Endothelial cell (in vitro differentiated cells): ENCODE data around the gene BCKDHA. TPM values are rescaled to one million over a fixed set of nuclear protein-coding genes. Genes with fewer than 3 reads are reported as not detected.

Experiments
- DNase-seq: peaks from one replicate; pipeline ENCODE4 v3.0.0; 2021; ENCODE audit warnings: low spot score
- H3K27ac Mint-ChIP-seq: one replicate; pipeline ENCODE4 v1.8.0; 2021; ENCODE audit warnings: mixed read lengths, inconsistent platforms; ENCODE audit not compliant: unreplicated experiment
- H3K27me3 Mint-ChIP-seq: one replicate; pipeline ENCODE4 v1.8.0; 2021; ENCODE audit warnings: mild to moderate bottlenecking, moderate library complexity, mixed read lengths, inconsistent platforms; ENCODE audit not compliant: unreplicated experiment
- H3K36me3 Mint-ChIP-seq: one replicate; pipeline ENCODE4 v1.8.0; 2021; ENCODE audit warnings: mild to moderate bottlenecking, low read depth, mixed read lengths, inconsistent platforms; ENCODE audit not compliant: unreplicated experiment
- H3K4me1 Mint-ChIP-seq: one replicate; pipeline ENCODE4 v1.8.0; 2021; ENCODE audit warnings: mild to moderate bottlenecking, mixed read lengths, inconsistent platforms; ENCODE audit not compliant: unreplicated experiment
- H3K4me3 Mint-ChIP-seq: one replicate; pipeline ENCODE4 v1.8.0; 2021; ENCODE audit warnings: mild to moderate bottlenecking, mixed read lengths, inconsistent platforms; ENCODE audit not compliant: unreplicated experiment
- H3K9me3 Mint-ChIP-seq: one replicate; pipeline ENCODE4 v1.8.0; 2021; ENCODE audit warnings: mixed read lengths, inconsistent platforms; ENCODE audit not compliant: unreplicated experiment
- total RNA-seq: library from RNA; stranded (reverse); fragmentation: NEBNext Ultra II Directional; extraction: Animal tissue kit (Norgen Biotek cat#: 25700); gene quantifications from one replicate; pipeline ENCODE4 v1.2.1, GENCODE V29; 2021; ENCODE audit not compliant: unreplicated experiment
- TF ChIP-seq, protein P1 (sequence below): fragments of 200-600 bp; sonication (generic); IDR thresholded peaks from one replicate; pipeline ENCODE4 v1.5.0; 2021; ENCODE audit warnings: antibody characterized with exemption; ENCODE audit not compliant: unreplicated experiment

Gene BCKDHA
- total RNA-seq, 1 donor from 2014 or later: 25.0 TPM

DNA sequence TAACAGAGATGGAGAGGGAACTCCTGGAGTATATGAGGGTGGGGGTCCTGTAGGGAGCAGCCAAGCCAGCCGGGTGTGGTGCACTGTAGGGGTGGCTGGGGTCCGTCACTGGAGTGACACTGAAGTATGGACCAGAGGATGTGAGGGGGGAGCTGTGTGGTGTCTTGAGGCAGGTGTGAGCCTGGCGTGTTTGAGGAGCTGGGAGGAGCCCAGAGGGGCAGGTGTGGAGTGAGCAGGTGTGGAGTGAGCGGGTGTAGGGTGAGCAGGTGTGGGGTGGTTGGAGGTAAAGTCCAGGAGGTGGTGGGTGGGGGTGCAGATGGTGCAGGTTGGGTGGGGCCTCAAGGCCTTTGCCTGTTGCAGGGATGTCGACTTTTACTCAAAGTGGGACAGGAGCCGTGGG lies 23.7 kb downstream of the BCKDHA start:
- TF ChIP-seq, protein P1, sequence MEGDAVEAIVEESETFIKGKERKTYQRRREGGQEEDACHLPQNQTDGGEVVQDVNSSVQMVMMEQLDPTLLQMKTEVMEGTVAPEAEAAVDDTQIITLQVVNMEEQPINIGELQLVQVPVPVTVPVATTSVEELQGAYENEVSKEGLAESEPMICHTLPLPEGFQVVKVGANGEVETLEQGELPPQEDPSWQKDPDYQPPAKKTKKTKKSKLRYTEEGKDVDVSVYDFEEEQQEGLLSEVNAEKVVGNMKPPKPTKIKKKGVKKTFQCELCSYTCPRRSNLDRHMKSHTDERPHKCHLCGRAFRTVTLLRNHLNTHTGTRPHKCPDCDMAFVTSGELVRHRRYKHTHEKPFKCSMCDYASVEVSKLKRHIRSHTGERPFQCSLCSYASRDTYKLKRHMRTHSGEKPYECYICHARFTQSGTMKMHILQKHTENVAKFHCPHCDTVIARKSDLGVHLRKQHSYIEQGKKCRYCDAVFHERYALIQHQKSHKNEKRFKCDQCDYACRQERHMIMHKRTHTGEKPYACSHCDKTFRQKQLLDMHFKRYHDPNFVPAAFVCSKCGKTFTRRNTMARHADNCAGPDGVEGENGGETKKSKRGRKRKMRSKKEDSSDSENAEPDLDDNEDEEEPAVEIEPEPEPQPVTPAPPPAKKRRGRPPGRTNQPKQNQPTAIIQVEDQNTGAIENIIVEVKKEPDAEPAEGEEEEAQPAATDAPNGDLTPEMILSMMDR: no peak
- Mint-ChIP-seq H3K27ac (no peak overlapping the region), H3K4me3 (peak overlapping the region; percentile 47)

DNA sequence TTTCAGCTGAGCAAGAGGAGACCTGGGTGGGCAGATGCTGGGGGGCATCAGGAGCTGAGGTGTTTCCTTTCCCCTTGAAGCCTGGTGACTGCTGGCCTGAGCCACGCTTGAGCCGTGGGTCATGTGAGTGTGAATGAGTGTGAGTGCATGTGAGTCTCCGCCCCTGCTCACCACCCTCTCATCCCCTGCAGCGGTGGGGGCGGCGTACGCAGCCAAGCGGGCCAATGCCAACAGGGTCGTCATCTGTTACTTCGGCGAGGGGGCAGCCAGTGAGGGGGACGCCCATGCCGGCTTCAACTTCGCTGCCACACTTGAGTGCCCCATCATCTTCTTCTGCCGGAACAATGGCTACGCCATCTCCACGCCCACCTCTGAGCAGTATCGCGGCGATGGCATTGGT lies 24.4 kb downstream of the BCKDHA start:
- peaks cover 36% of the 10 kb centered on the region for H3K36me3 Mint-ChIP-seq
- no peaks in the 10 kb centered on the region for H3K9me3 Mint-ChIP-seq
- H3K27ac Mint-ChIP-seq: no peak overlapping the region
- no peak for DNase-seq
- TF ChIP-seq, protein P1: no peak
- H3K27me3 Mint-ChIP-seq: peaks cover 11% of the 10 kb centered on the region
- H3K4me1 Mint-ChIP-seq: peaks cover 25% of the 10 kb centered on the region
- no peak overlapping the region for H3K4me3 Mint-ChIP-seq

More for the DNA sequence above, 23.7 kb downstream of the BCKDHA start:
- Mint-ChIP-seq H3K27me3 (peaks cover 10% of the 10 kb centered on the region), H3K36me3 (peaks cover 36% of the 10 kb centered on the region), H3K9me3 (no peaks in the 10 kb centered on the region), H3K4me1 (peaks cover 22% of the 10 kb centered on the region)
- no peak for DNase-seq

DNA sequence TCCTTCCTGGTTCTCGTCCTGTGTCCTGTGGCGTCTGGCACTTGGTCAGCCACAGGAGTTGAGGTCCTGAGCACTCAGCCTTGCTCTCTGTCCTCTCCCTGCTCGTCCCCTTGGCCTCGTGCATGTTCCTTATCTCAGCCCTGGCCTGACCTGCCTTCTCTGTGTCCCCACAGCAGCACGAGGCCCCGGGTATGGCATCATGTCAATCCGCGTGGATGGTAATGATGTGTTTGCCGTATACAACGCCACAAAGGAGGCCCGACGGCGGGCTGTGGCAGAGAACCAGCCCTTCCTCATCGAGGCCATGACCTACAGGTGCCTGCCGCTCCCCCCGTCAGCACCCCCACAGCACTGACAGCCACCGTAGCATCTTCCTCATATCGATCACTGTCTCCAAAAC lies 24.8 kb downstream of the BCKDHA start:
- no peak for DNase-seq
- Mint-ChIP-seq H3K9me3 (no peaks in the 10 kb centered on the region), H3K27ac (peak overlapping the region; percentile 38), H3K4me3 (no peak overlapping the region), H3K36me3 (peaks cover 33% of the 10 kb centered on the region), H3K4me1 (peaks cover 27% of the 10 kb centered on the region), H3K27me3 (peaks cover 11% of the 10 kb centered on the region)
- TF ChIP-seq, protein P1: no peak

DNA sequence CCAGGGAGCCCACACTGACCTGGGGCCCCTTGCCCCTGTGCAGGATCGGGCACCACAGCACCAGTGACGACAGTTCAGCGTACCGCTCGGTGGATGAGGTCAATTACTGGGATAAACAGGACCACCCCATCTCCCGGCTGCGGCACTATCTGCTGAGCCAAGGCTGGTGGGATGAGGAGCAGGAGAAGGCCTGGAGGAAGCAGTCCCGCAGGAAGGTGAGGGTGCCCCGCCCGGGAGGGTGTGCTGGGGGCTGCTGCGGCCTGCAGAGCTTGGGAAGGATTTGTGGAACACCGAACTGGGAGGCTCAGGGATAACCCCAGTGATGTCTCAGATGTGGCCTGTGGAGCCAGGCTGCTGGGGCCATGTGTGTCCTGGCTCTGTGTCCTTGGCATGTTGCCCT lies 25.3 kb downstream of the BCKDHA start:
- H3K27ac Mint-ChIP-seq: peak overlapping the region; percentile 38
- TF ChIP-seq, protein P1: no peak
- H3K4me3 Mint-ChIP-seq: no peak overlapping the region
- peaks cover 13% of the 10 kb centered on the region for H3K27me3 Mint-ChIP-seq
- H3K36me3 Mint-ChIP-seq: peaks cover 32% of the 10 kb centered on the region
- H3K4me1 Mint-ChIP-seq: peaks cover 31% of the 10 kb centered on the region
- no peak for DNase-seq
- H3K9me3 Mint-ChIP-seq: no peaks in the 10 kb centered on the region

DNA sequence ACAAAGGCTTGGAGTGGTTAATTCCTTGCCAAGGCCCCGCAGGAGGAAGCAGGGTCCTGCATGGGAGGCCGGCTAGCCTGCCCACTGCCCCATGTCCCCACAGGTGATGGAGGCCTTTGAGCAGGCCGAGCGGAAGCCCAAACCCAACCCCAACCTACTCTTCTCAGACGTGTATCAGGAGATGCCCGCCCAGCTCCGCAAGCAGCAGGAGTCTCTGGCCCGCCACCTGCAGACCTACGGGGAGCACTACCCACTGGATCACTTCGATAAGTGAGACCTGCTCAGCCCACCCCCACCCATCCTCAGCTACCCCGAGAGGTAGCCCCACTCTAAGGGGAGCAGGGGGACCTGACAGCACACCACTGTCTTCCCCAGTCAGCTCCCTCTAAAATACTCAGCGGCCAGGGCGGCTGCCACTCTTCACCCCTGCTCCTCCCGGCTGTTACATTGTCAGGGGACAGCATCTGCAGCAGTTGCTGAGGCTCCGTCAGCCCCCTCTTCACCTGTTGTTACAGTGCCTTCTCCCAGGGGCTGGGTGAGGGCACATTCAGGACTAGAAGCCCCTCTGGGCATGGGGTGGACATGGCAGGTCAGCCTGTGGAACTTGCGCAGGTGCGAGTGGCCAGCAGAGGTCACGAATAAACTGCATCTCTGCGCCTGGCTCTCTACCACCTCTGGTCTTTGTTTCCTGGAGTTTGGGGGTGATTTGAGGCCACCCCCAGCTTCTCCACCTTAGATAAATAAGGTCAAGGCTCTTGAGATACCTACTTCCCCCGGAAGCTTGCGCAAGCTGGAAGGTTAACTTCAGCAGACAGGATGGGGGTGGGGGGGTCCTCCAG lies 26.9 kb downstream of the BCKDHA start:
- TF ChIP-seq, protein P1: no peak
- H3K27me3 Mint-ChIP-seq: peaks cover 12% of the 10 kb centered on the region
- H3K4me3 Mint-ChIP-seq: no peak overlapping the region
- peaks cover 43% of the 10 kb centered on the region for H3K4me1 Mint-ChIP-seq
- DNase-seq: no peak
- no peak overlapping the region for H3K27ac Mint-ChIP-seq
- H3K36me3 Mint-ChIP-seq: peaks cover 23% of the 10 kb centered on the region
- H3K9me3 Mint-ChIP-seq: no peaks in the 10 kb centered on the region
